Progenitor cell of endocrine pancreas (in vitro differentiated cells): ENCODE data around the gene PGLYRP1. TPM values are rescaled to one million over a fixed set of nuclear protein-coding genes. Genes with fewer than 3 reads are reported as not detected.

Source experiments
- DNase-seq: peaks from one replicate; pipeline ENCODE4 v3.0.0; 2021; ENCODE audit warnings: low spot score; ENCODE audit not compliant: unreplicated experiment
- H3K27ac Mint-ChIP-seq: 2 replicates; pipeline ENCODE4 v1.8.0; 2021; ENCODE audit warnings: mild to moderate bottlenecking, moderate library complexity, mixed read lengths
- H3K27me3 Mint-ChIP-seq: 2 replicates; pipeline ENCODE4 v1.8.0; 2021; ENCODE audit warnings: mixed read lengths
- H3K36me3 Mint-ChIP-seq: 2 replicates; pipeline ENCODE4 v1.8.0; 2022; ENCODE audit warnings: mixed read lengths; ENCODE audit not compliant: insufficient read depth
- H3K4me1 Mint-ChIP-seq: 2 replicates; pipeline ENCODE4 v1.8.0; 2021; ENCODE audit warnings: low read depth, mixed read lengths
- H3K4me3 Mint-ChIP-seq: 2 replicates; pipeline ENCODE4 v1.8.0; 2021; ENCODE audit warnings: low read depth, mild to moderate bottlenecking, moderate library complexity, mixed read lengths
- H3K9me3 Mint-ChIP-seq: 2 replicates; pipeline ENCODE4 v1.8.0; 2021; ENCODE audit warnings: low read depth, mixed read lengths
- total RNA-seq: library from RNA; stranded (reverse); gene quantifications from 2 replicates; pipeline ENCODE4 v1.2.1, GENCODE V29; 2021
- TF ChIP-seq, protein P1 (sequence below): fragments of 200-600 bp; sonication (generic); IDR thresholded peaks from one replicate; pipeline ENCODE4 v1.5.0; 2021; ENCODE audit warnings: antibody characterized with exemption, mild to moderate bottlenecking; ENCODE audit not compliant: unreplicated experiment

PGLYRP1 gene
- total RNA-seq, 1 donor from 2014 or later: not detected

DNA sequence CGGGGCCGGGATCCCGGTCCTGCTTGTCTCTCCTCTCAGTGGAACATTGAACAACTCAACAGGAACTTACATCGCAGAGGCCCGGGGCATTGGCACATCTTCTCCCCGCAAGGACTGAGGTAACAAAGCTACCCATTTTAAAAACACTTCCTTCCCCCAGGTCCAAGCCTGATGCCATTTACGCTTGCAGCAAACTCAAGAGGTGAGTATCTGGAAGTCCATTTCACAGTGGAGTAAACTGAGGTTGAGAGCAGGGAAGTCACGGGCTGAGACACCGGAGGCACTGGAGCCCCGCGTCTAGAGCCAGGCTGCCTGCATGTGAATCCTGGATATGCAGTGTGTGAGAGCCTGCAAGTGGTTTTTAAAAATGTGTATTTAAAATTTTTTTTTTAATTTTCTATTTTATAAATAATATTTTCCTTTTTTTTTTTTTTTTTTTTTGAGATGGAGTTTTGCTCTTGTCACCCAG lies 492 bp upstream of the PGLYRP1 start:
- no peak for DNase-seq
- TF ChIP-seq, protein P1, sequence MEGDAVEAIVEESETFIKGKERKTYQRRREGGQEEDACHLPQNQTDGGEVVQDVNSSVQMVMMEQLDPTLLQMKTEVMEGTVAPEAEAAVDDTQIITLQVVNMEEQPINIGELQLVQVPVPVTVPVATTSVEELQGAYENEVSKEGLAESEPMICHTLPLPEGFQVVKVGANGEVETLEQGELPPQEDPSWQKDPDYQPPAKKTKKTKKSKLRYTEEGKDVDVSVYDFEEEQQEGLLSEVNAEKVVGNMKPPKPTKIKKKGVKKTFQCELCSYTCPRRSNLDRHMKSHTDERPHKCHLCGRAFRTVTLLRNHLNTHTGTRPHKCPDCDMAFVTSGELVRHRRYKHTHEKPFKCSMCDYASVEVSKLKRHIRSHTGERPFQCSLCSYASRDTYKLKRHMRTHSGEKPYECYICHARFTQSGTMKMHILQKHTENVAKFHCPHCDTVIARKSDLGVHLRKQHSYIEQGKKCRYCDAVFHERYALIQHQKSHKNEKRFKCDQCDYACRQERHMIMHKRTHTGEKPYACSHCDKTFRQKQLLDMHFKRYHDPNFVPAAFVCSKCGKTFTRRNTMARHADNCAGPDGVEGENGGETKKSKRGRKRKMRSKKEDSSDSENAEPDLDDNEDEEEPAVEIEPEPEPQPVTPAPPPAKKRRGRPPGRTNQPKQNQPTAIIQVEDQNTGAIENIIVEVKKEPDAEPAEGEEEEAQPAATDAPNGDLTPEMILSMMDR: no peak
- H3K4me1 Mint-ChIP-seq: no peaks in the 10 kb centered on the region
- peaks cover 4% of the 10 kb centered on the region for H3K9me3 Mint-ChIP-seq
- peaks cover 8% of the 10 kb centered on the region for H3K36me3 Mint-ChIP-seq
- H3K27ac Mint-ChIP-seq: no peak overlapping the region
- no peaks in the 10 kb centered on the region for H3K27me3 Mint-ChIP-seq
- no peak overlapping the region for H3K4me3 Mint-ChIP-seq

DNA sequence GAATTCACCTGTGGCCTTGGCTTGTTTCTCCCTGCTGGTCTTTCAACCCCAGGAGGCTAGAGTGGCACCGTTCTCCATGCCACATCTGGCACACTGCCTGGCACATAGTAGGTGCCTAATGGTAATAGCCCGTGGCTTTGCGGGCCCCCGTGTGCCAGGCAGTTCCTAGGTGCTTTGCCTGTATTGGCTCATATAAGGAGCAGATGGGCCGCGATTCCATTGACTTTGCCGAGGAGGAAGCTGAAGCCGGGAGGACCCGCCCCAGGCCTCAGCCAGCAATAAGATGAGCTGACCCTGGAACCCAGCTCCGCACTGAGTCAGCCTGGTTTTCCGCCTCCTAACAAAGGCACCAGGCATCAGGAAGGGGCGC lies 807 bp downstream of the PGLYRP1 start:
- H3K27ac Mint-ChIP-seq: no peak overlapping the region
- no peaks in the 10 kb centered on the region for H3K27me3 Mint-ChIP-seq
- H3K4me1 Mint-ChIP-seq: no peaks in the 10 kb centered on the region
- TF ChIP-seq, protein P1: no peak
- peaks cover 4% of the 10 kb centered on the region for H3K9me3 Mint-ChIP-seq
- H3K36me3 Mint-ChIP-seq: peaks cover 8% of the 10 kb centered on the region
- H3K4me3 Mint-ChIP-seq: no peak overlapping the region
- no peak for DNase-seq

DNA sequence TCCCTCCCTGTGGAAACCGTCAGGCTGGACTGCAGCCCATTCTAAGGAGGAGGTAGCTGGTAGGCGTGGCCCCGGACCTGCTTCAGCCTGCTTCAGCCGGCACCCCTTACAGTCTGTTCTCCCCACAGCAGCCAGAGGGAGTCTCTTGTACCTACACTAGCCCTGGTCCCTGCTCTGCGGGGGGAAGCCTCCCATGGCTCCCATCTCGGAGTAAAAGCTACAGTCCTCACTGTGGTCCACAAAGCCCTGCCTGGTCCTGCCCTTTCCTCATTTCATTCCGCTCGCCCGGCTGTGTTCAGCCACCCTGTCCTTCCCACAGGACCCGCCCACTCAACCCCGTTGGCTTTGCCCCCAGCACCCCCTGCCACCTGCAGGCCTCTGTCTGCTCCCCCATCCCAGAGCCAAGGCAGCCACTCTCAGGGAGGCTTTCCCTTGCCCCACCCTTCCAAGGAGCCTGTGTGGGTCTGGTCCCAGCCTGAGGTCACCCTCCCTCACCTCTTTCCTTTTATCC lies 1.3 kb downstream of the PGLYRP1 start:
- peaks cover 4% of the 10 kb centered on the region for H3K9me3 Mint-ChIP-seq
- no peaks in the 10 kb centered on the region for H3K27me3 Mint-ChIP-seq
- no peak overlapping the region for H3K27ac Mint-ChIP-seq
- no peak overlapping the region for H3K4me3 Mint-ChIP-seq
- TF ChIP-seq, protein P1: no peak
- H3K4me1 Mint-ChIP-seq: no peaks in the 10 kb centered on the region
- no peak for DNase-seq
- H3K36me3 Mint-ChIP-seq: peaks cover 8% of the 10 kb centered on the region

DNA sequence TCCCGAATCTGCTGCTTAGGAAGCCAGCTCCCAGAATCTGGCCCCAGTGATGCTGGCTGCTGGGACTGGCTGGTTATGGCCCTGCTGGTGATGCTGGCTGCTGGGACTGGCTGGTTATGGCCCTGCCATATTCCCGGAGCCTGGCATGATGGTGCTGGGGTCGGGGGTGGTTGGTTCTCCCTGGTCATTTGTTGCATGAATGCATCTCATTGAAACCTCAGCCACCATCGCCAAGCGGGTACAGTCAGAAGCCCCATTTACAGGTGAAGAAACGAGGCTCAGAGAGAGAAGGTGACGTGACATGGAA lies 2.1 kb downstream of the PGLYRP1 start:
- H3K9me3 Mint-ChIP-seq: no peaks in the 10 kb centered on the region
- peaks cover 3% of the 10 kb centered on the region for H3K4me1 Mint-ChIP-seq
- no peak overlapping the region for H3K27ac Mint-ChIP-seq
- peaks cover 2% of the 10 kb centered on the region for H3K36me3 Mint-ChIP-seq
- TF ChIP-seq, protein P1: no peak
- H3K27me3 Mint-ChIP-seq: peaks cover 6% of the 10 kb centered on the region
- H3K4me3 Mint-ChIP-seq: no peak overlapping the region
- no peak for DNase-seq

DNA sequence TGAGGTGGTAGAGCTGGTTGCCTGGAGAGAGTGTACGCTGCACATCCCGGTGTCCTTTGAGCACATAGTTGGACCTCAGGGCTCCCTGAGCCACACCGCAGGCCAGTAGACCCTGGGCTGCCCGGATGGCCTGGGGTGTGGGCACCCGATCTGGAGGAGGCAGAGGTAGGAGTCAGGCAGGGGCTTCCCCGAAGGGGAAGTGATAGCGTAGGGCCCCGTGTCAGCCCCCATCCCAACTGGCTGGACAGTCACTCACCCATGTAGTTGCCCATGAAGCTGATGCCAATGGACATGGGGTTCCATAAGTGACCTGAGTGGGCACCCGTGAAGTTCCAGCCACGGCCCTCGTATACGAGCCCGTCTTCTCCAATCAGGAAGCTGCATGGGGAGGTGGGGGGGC lies 3.6 kb downstream of the PGLYRP1 start:
- peaks cover 16% of the 10 kb centered on the region for H3K27me3 Mint-ChIP-seq
- TF ChIP-seq, protein P1: no peak

More for the DNA sequence above, 3.6 kb downstream of the PGLYRP1 start:
- no peaks in the 10 kb centered on the region for H3K9me3 Mint-ChIP-seq
- DNase-seq: no peak
- H3K4me1 Mint-ChIP-seq: peaks cover 12% of the 10 kb centered on the region
- H3K27ac Mint-ChIP-seq: no peak overlapping the region
- H3K36me3 Mint-ChIP-seq: peaks cover 5% of the 10 kb centered on the region
- H3K4me3 Mint-ChIP-seq: no peak overlapping the region
